ENCODE measurements around the gene FLNA. TPM values are rescaled to one million over a fixed set of nuclear protein-coding genes. Genes with fewer than 3 reads are reported as not detected.

Gene FLNA
- total and polyA plus RNA-seq, 9 of the 15 experiments (the other 6 are each of a cell fraction or from before 2014, with no cell fraction given): 6.2 to 735 (median 135) TPM

DNA sequence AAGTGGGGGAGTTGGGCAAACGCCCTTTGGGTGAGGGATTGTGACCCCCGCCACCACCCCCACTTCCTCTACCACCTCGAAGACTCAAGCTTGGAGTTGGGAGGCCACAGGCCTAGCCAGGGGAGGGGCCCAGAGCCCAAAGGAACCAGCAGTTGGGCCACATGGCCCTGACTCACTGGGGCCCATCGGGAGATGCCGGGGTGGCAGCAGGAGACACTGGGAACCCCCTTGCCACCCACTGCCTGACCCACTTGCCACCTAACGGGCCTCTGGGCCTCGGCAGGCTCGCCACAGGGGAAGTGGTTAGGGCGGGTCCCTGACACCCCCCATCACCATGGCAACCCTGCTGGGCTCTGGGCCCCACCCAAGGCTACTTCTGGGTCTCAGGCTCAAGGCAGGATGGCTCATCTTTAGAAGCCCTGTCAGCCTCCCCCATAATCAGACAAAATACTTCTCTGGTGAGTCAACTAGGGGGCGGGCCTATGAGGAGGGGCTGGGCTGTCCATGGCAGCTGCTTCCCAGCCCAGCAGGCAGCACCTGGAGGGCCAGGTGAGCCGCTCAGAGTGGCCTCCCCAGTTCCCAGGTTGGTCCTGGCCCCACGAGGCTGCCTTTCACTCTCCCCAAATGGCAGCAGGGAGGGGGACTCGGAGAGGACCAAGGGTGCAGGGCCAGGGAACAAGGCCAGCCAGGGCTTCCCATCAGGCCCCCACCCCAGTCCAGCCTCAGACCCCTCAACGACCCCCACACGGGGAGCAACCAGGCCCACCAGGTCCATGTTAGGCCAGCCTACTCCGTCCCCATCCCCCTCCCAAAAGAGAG, 5.6 kb downstream of the FLNA start (continued):
- TF ChIP-seq JUND (IDR thresholded peaks at IDR 0.05; ENCODE audit: borderline replicate concordance, low read depth, low read length): peak; percentile 98
- peak; percentile 90; the same call in 2 of the 3 replicates for TF ChIP-seq JUND (tag; IDR thresholded peaks at IDR 0.05; ENCODE audit: borderline replicate concordance, low read depth, low read length)
- peak; percentile 94 for TF ChIP-seq FOSL1 (tag; conservative IDR thresholded peaks at IDR 0.05)
- TF ChIP-seq ZBTB17 (CRISPR knock-in tag; IDR thresholded peaks at IDR 0.05): no peak
- no peak for TF ChIP-seq BCOR (IDR thresholded peaks at IDR 0.05)
- peak in 1 of 2 experiments; percentile 48; a peak in 2 of 4 replicates for TF ChIP-seq RCOR1 (IDR thresholded peaks at IDR 0.05; ENCODE audit: borderline replicate concordance in 1 of 2, low read depth in 2 of 2, low read length in 2 of 2)
- TF ChIP-seq SRF (CRISPR knock-in tag; IDR thresholded peaks at IDR 0.05): 0 out of 4 replicates have a peak, but pooled peaks of 1 of the 2 experiments have one; percentile 52
- TF ChIP-seq HDAC1 (IDR thresholded peaks at IDR 0.05): peak in 1 of 2 experiments; percentile 43; a peak in 1 of 4 replicates
- TF ChIP-seq, protein P1, sequence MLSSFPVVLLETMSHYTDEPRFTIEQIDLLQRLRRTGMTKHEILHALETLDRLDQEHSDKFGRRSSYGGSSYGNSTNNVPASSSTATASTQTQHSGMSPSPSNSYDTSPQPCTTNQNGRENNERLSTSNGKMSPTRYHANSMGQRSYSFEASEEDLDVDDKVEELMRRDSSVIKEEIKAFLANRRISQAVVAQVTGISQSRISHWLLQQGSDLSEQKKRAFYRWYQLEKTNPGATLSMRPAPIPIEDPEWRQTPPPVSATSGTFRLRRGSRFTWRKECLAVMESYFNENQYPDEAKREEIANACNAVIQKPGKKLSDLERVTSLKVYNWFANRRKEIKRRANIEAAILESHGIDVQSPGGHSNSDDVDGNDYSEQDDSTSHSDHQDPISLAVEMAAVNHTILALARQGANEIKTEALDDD (IDR thresholded peaks at IDR 0.05): no peak
- TF ChIP-seq RBM14 (IDR thresholded peaks at IDR 0.05; ENCODE audit: borderline replicate concordance, insufficient read depth, low read depth, low read length): no peak
- TF ChIP-seq, protein P2, sequence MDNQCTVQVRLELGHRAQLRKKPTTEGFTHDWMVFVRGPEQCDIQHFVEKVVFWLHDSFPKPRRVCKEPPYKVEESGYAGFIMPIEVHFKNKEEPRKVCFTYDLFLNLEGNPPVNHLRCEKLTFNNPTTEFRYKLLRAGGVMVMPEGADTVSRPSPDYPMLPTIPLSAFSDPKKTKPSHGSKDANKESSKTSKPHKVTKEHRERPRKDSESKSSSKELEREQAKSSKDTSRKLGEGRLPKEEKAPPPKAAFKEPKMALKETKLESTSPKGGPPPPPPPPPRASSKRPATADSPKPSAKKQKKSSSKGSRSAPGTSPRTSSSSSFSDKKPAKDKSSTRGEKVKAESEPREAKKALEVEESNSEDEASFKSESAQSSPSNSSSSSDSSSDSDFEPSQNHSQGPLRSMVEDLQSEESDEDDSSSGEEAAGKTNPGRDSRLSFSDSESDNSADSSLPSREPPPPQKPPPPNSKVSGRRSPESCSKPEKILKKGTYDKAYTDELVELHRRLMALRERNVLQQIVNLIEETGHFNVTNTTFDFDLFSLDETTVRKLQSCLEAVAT (IDR thresholded peaks at IDR 0.05): peak in 1 of 2 experiments; percentile 19; a peak in 1 of 4 replicates
- TF ChIP-seq CSDE1 (IDR thresholded peaks at IDR 0.05): peak in 1 of 2 experiments; percentile 89; a peak in 2 of 4 replicates
- TF ChIP-seq MYC (IDR thresholded peaks at IDR 0.05; ENCODE audit: low read depth, low read length): peak; percentile 37; the same call in 1 of the 2 replicates
- no peak for TF ChIP-seq MYC (CRISPR knock-in tag; IDR thresholded peaks at IDR 0.05; ENCODE audit: borderline replicate concordance, low read depth)
- no peak for TF ChIP-seq SMARCB1 (IDR thresholded peaks at IDR 0.05; ENCODE audit: insufficient read length, low read depth)
- TF ChIP-seq NCOA4 (IDR thresholded peaks at IDR 0.05; ENCODE audit: partially characterized antibody): no peak
- TF ChIP-seq BRF1 (IDR thresholded peaks at IDR 0.05; ENCODE audit: borderline replicate concordance, extremely low read depth, insufficient read length): no peak
- no peak for TF ChIP-seq ZNF324 (CRISPR knock-in tag; IDR thresholded peaks at IDR 0.05)
- no peak for TF ChIP-seq SETDB1 (IDR thresholded peaks at IDR 0.05; ENCODE audit: low read length)
- no peak for TF ChIP-seq ZNF77 (CRISPR knock-in tag; IDR thresholded peaks at IDR 0.05)
- TF ChIP-seq, protein P3, sequence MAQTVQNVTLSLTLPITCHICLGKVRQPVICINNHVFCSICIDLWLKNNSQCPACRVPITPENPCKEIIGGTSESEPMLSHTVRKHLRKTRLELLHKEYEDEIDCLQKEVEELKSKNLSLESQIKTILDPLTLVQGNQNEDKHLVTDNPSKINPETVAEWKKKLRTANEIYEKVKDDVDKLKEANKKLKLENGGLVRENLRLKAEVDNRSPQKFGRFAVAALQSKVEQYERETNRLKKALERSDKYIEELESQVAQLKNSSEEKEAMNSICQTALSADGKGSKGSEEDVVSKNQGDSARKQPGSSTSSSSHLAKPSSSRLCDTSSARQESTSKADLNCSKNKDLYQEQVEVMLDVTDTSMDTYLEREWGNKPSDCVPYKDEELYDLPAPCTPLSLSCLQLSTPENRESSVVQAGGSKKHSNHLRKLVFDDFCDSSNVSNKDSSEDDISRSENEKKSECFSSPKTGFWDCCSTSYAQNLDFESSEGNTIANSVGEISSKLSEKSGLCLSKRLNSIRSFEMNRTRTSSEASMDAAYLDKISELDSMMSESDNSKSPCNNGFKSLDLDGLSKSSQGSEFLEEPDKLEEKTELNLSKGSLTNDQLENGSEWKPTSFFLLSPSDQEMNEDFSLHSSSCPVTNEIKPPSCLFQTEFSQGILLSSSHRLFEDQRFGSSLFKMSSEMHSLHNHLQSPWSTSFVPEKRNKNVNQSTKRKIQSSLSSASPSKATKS (CRISPR knock-in tag; IDR thresholded peaks at IDR 0.05): no peak
- TF ChIP-seq NFYB (IDR thresholded peaks at IDR 0.05; ENCODE audit: extremely low read depth, insufficient read length): no peak
- no peak for TF ChIP-seq CHD1 (IDR thresholded peaks at IDR 0.05; ENCODE audit: low read length)
- TF ChIP-seq MXI1 (IDR thresholded peaks at IDR 0.05; ENCODE audit: low read depth, low read length): peak; percentile 55; the same call in 1 of the 2 replicates
